ENCODE data around the gene CYP21A2.

GRCh38 chr6:32064706-32065105 is 26.5 kb downstream of the CYP21A2 start:
- TF ChIP-seq EZH2 (IDR thresholded peaks at IDR 0.05; ENCODE audit: low read length, missing control alignments) (no peak), CTCF (conservative IDR thresholded peaks at IDR 0.05 in 1 of 2, IDR thresholded peaks at IDR 0.05 in 1 of 2; ENCODE audit: low read depth in 1 of 2, low read length in 2 of 2) (no peak)
